IMR-90 (cell line): ENCODE results near the gene NEK5. TPM values are rescaled to one million over a fixed set of nuclear protein-coding genes. Genes with fewer than 3 reads are reported as not detected.

ENCODE experiments used
- ATAC-seq: fragments of 200-7000 bp; cut with Tn5 transposase; 2 replicates; pipeline ENCODE4 v1.9.1; 2020; ENCODE audit warnings: low read depth, mild to moderate bottlenecking, moderate library complexity
- BruUV-seq: library from RNA; stranded (reverse); fragments of 400-500 nt; replicated peaks from 2 replicates; lab custom pipeline; 2021; lab: Mats Ljungman, UMichigan
- CTCF ChIA-PET: fragments of 300-600 bp; formaldehyde crosslinking; extraction: SDS; loops from one replicate; lab custom pipeline; 2021; ENCODE audit warnings: antibody characterized with exemption; lab: Yijun Ruan, JAX
- POLR2A ChIA-PET: fragments of 300-600 bp; sonication (Branson Sonifier 250); formaldehyde crosslinking; loops from one replicate; lab custom pipeline; 2022; ENCODE audit warnings: antibody characterized with exemption; ENCODE audit not compliant: unreplicated experiment; lab: Charles Lee
- DNase-seq: peaks from one replicate; pipeline ENCODE4 v3.0.0; 2013
- H2AFZ ChIP-seq: replicated peaks from 2 replicates; pipeline ENCODE3; 2013; ENCODE audit warnings: low read length, mild to moderate bottlenecking; ENCODE audit not compliant: poor library complexity
- H2AK5ac ChIP-seq: 2 replicates; pipeline ENCODE4 v1.6.1; 2013; ENCODE audit warnings: low read depth, low read length, inconsistent platforms
- H2AK9ac ChIP-seq: replicated peaks from 2 replicates; pipeline ENCODE3; 2013; ENCODE audit warnings: mild to moderate bottlenecking, low read depth, low read length, moderate library complexity; ENCODE audit not compliant: poor library complexity
- H2BK120ac ChIP-seq: 2 replicates; pipeline ENCODE4 v1.6.1; 2013; ENCODE audit warnings: low read depth, low read length, inconsistent platforms
- H2BK15ac ChIP-seq: 3 replicates; pipeline ENCODE4 v1.6.1; 2013; ENCODE audit warnings: low read depth, low read length, inconsistent platforms
- H2BK20ac ChIP-seq: 2 replicates; pipeline ENCODE4 v1.6.1; 2013; ENCODE audit warnings: low read depth, mild to moderate bottlenecking, inconsistent platforms, low read length, moderate library complexity
- H2BK5ac ChIP-seq: 2 replicates; pipeline ENCODE4 v1.6.1; 2013; ENCODE audit warnings: mild to moderate bottlenecking, low read depth, low read length, inconsistent platforms; ENCODE audit not compliant: poor library complexity, severe bottlenecking
- H3K14ac ChIP-seq: replicated peaks from 2 replicates; pipeline ENCODE4 v1.6.1; 2013; ENCODE audit warnings: low read depth, low read length, inconsistent platforms
- H3K18ac ChIP-seq: 2 replicates; pipeline ENCODE4 v1.6.1; 2013; ENCODE audit warnings: low read depth, low read length, control low read depth
- H3K23ac ChIP-seq: 2 replicates; pipeline ENCODE4 v1.6.1; 2013; ENCODE audit warnings: low read depth, low read length, inconsistent platforms
- H3K27ac ChIP-seq: 2 replicates; pipeline ENCODE4 v1.5.1; 2013; ENCODE audit warnings: mild to moderate bottlenecking, control low read depth, low read length; ENCODE audit not compliant: insufficient read depth
- H3K27me3 ChIP-seq: 2 replicates; pipeline ENCODE4 v1.6.1; 2013; ENCODE audit warnings: low read length; ENCODE audit not compliant: control insufficient read depth, insufficient read depth
- H3K36me3 ChIP-seq: 2 replicates; pipeline ENCODE4 v1.6.1; 2013; ENCODE audit warnings: low read length, mixed read lengths; ENCODE audit not compliant: control insufficient read depth, insufficient read depth
- H3K4ac ChIP-seq: 2 replicates; pipeline ENCODE4 v1.6.1; 2013; ENCODE audit warnings: low read depth, low read length, inconsistent platforms
- H3K4me1 ChIP-seq: 2 replicates; pipeline ENCODE4 v1.6.1; 2013; ENCODE audit warnings: low read length, mixed read lengths; ENCODE audit not compliant: control insufficient read depth, insufficient read depth
- H3K4me2 ChIP-seq: 2 replicates; pipeline ENCODE4 v1.6.1; 2013; ENCODE audit warnings: low read depth, mild to moderate bottlenecking, control low read depth, low read length, moderate library complexity
- H3K4me3 ChIP-seq: 2 replicates; pipeline ENCODE4 v1.5.1; 2013; ENCODE audit warnings: low read depth, mild to moderate bottlenecking, control low read depth, low read length, moderate library complexity; ENCODE audit not compliant: insufficient read depth
- H3K56ac ChIP-seq: 2 replicates; pipeline ENCODE4 v1.6.1; 2013; ENCODE audit warnings: low read length, inconsistent platforms; ENCODE audit not compliant: insufficient read depth; ENCODE audit errors: extremely low read depth
- H3K79me1 ChIP-seq, 2 experiments: 2 replicates each; pipeline ENCODE4 v1.6.1; 2013; ENCODE audit warnings: low read length in 2 of 2, inconsistent platforms in 1 of 2, low read depth in 1 of 2
- H3K9ac ChIP-seq: 2 replicates; pipeline ENCODE4 v1.6.1; 2013; ENCODE audit warnings: low read depth, low read length, control low read depth
- H3K9me1 ChIP-seq: 2 replicates; pipeline ENCODE4 v1.6.1; 2013; ENCODE audit warnings: low read length, inconsistent platforms; ENCODE audit not compliant: insufficient read depth
- H3K9me3 ChIP-seq: 2 replicates; pipeline ENCODE4 v1.6.1; 2013; ENCODE audit warnings: low read length; ENCODE audit not compliant: control insufficient read depth, insufficient read depth
- H4K20me1 ChIP-seq: 2 replicates; pipeline ENCODE4 v1.6.1; 2013; ENCODE audit warnings: low read length, inconsistent platforms; ENCODE audit not compliant: insufficient read depth
- H4K5ac ChIP-seq: 2 replicates; pipeline ENCODE4 v1.6.1; 2013; ENCODE audit warnings: mild to moderate bottlenecking, low read depth, low read length, control low read depth
- H4K8ac ChIP-seq, 2 experiments: 2 replicates each; pipeline ENCODE4 v1.6.1; 2013; ENCODE audit warnings: low read depth in 2 of 2, low read length in 2 of 2, control low read depth in 1 of 2, inconsistent platforms in 1 of 2
- H4K91ac ChIP-seq: 2 replicates; pipeline ENCODE4 v1.6.1; 2013; ENCODE audit warnings: low read depth, low read length, inconsistent platforms; ENCODE audit not compliant: insufficient read depth
- CEBPB ChIP-seq: IDR thresholded peaks from 2 replicates; pipeline ENCODE4 v1.6.1; 2012; ENCODE audit warnings: low read depth, low read length, improper control_type of control experiment
- CHD1 ChIP-seq: IDR thresholded peaks from 2 replicates; pipeline ENCODE4 v1.6.1; 2012; ENCODE audit warnings: low read depth, low read length, improper control_type of control experiment
- FOS ChIP-seq: fragments of 150-350 bp; IDR thresholded peaks from 2 replicates; pipeline ENCODE4 v1.6.1; 2016; ENCODE audit warnings: low read depth, low read length
- MAFK ChIP-seq: IDR thresholded peaks from 2 replicates; pipeline ENCODE4 v1.6.1; 2012; ENCODE audit warnings: low read depth, low read length, improper control_type of control experiment
- MAZ ChIP-seq: IDR thresholded peaks from 2 replicates; pipeline ENCODE4 v1.6.1; 2012; ENCODE audit warnings: low read depth, mild to moderate bottlenecking, low read length, improper control_type of control experiment, moderate library complexity, borderline replicate concordance
- RAD21 ChIP-seq: IDR thresholded peaks from 2 replicates; pipeline ENCODE4 v1.6.1; 2012; ENCODE audit warnings: low read length, improper control_type of control experiment
- RFX5 ChIP-seq: IDR thresholded peaks from 2 replicates; pipeline ENCODE4 v1.8.0; 2012; ENCODE audit warnings: low read depth, mild to moderate bottlenecking, low read length, moderate library complexity
- SMC3 ChIP-seq: fragments of 150-350 bp; IDR thresholded peaks from 2 replicates; pipeline ENCODE4 v1.6.1; 2016; ENCODE audit warnings: low read depth, mild to moderate bottlenecking, antibody characterized with exemption, low read length, moderate library complexity
- WGBS, 2 experiments: methylation state at CpG; one replicate each; pipeline versions ENCODE4 v1.1.5 to v1.1.7; 2013; ENCODE audit warnings: missing lambda C conversion rate in 2 of 2; ENCODE audit not compliant: insufficient read length in 1 of 2; ENCODE audit errors: extremely low coverage in 2 of 2; 5-methylcytosine and 5-hydroxymethylcytosine counted together
- dilution Hi-C: fragments of 300-500 bp; cut with HindIII; formaldehyde crosslinking; loops from one replicate; pipeline ENCODE4 v1.14.3; 2018; ENCODE audit warnings: low sequenced_read_pairs; ENCODE audit not compliant: unreplicated experiment
- in situ Hi-C: fragments of 300-500 bp; cut with MboI; formaldehyde crosslinking; loops from 3 replicates; pipeline ENCODE4 v1.14.3; 2019; ENCODE audit warnings: low sequenced_read_pairs, inconsistent platforms, mixed read lengths
- intact Hi-C: fragments of 100-400 bp; cut with micrococcal nuclease; formaldehyde crosslinking; loops from 2 replicates; pipeline ENCODE4 v1.10.0; 2022
- polyA plus RNA-seq, 3 experiments: library from polyadenylated mRNA; depleted of rRNA; stranded (reverse); fragments of >200 nt; gene quantifications; 2 replicates each; pipeline ENCODE4 v1.2.3, GENCODE V29; 2012; ENCODE audit warnings: low replicate concordance in 1 of 3
- total RNA-seq: library from RNA; depleted of rRNA; stranded (reverse); fragments of >200 nt; gene quantifications from 2 replicates; pipeline ENCODE4 v1.2.3, GENCODE V29; 2012
- TF ChIP-seq, protein P1 (sequence below): conservative IDR thresholded peaks from 2 replicates; pipeline ENCODE4 v1.5.1; 2012; ENCODE audit warnings: mild to moderate bottlenecking, low read depth, low read length, improper control_type of control experiment

NEK5 gene
- total and polyA plus RNA-seq, 2 of the 4 experiments (the other 2 are of a cell fraction): not detected

DNA sequence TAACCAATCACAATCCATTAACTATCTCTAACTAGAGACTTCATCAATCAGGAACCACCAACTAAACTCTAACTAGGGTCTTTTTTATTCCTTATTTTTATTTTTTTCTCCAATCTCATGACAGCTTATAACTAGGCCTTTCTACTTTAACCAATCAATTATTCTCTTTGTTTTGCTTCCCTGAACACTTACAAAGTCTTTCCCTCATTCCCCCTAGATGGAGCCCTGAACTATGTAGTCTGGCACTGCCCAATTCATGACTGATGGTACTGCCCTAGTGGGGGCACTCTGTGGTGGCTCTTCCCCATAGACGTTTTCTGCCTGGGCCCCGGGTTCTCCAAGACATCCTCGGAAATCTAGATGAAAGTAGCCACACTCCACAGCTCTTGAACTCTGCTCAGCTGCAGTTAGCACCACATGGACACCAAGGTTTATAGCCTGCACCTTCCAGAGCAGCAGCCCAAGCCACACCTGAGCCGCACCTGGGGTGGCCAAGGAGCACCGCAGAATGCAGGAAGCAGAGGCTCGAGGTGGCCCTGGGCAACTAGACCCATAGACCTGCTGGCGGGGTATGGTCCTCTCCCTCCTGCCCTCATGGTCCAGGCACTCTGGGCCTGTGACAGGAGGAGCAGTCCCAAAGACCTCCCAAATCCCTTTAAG is 124.2 kb downstream of the NEK5 start:
- H3K79me1 ChIP-seq: no peaks in the 10 kb centered on the region
- H2BK15ac ChIP-seq: no peak overlapping the region
- ChIA-PET POLR2A (no interaction called here), CTCF (no interaction called here)
- no peak overlapping the region for H4K91ac ChIP-seq
- H2BK20ac ChIP-seq: no peak overlapping the region
- peaks cover 17% of the 10 kb centered on the region for H3K27me3 ChIP-seq
- H3K36me3 ChIP-seq: no peaks in the 10 kb centered on the region
- H4K20me1 ChIP-seq: peaks cover 5% of the 10 kb centered on the region; the same call in 1 of the 2 replicates
- 71% methylated on average over 3 of the region's 7 CpGs; no CpG with 5 or more reads in 1 of the 2 experiments for WGBS, 2 experiments
- no peak overlapping the region for H3K4me2 ChIP-seq
- H3K27ac ChIP-seq: no peak overlapping the region
- dilution Hi-C loops: no loop called here
- H2AK5ac ChIP-seq: no peak overlapping the region
- H2BK120ac ChIP-seq: no peak overlapping the region
- TF ChIP-seq RAD21 (no peak), MAZ (no peak), SMC3 (no peak), CHD1 (no peak), CEBPB (no peak), MAFK (no peak), RFX5 (no peak), FOS (no peak)
- TF ChIP-seq, protein P1, sequence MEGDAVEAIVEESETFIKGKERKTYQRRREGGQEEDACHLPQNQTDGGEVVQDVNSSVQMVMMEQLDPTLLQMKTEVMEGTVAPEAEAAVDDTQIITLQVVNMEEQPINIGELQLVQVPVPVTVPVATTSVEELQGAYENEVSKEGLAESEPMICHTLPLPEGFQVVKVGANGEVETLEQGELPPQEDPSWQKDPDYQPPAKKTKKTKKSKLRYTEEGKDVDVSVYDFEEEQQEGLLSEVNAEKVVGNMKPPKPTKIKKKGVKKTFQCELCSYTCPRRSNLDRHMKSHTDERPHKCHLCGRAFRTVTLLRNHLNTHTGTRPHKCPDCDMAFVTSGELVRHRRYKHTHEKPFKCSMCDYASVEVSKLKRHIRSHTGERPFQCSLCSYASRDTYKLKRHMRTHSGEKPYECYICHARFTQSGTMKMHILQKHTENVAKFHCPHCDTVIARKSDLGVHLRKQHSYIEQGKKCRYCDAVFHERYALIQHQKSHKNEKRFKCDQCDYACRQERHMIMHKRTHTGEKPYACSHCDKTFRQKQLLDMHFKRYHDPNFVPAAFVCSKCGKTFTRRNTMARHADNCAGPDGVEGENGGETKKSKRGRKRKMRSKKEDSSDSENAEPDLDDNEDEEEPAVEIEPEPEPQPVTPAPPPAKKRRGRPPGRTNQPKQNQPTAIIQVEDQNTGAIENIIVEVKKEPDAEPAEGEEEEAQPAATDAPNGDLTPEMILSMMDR: no peak
- intact Hi-C loops: loop anchor here (5.0 kb wide), 1 partner anchor 198 kb away; no protein-coding TSS in a partner anchor
- no peak for DNase-seq
- H3K56ac ChIP-seq: no peak overlapping the region
- no peak overlapping the region for H2AK9ac ChIP-seq
- H3K4me1 ChIP-seq: peaks cover 3% of the 10 kb centered on the region; the same call in 1 of the 2 replicates
- no peak overlapping the region for H3K4me3 ChIP-seq
- H3K9me3 ChIP-seq: no peaks in the 10 kb centered on the region
- no TSS peak for BruUV-seq
- H3K4ac ChIP-seq: no peak overlapping the region
- no peak overlapping the region for H4K8ac ChIP-seq
- H3K9ac ChIP-seq: no peak overlapping the region
- ATAC-seq: no peak
- H4K5ac ChIP-seq: no peak overlapping the region
- no peak overlapping the region for H2AFZ ChIP-seq
- no peak overlapping the region for H3K18ac ChIP-seq
- in situ Hi-C loops: loop anchor here (5.0 to 25.0 kb wide), 2 partner anchors 123 to 458 kb away; partner anchors contain the start of genes CKAP2, NEK5 and VPS36
- no peak overlapping the region for H3K23ac ChIP-seq
- H3K9me1 ChIP-seq: no peaks in the 10 kb centered on the region
- H2BK5ac ChIP-seq: no peak overlapping the region
- H3K14ac ChIP-seq: no peak overlapping the region
